Upper lobe of left lung (tissue), 4 donors: ENCODE measurements around the gene INPP5D.

Experiments
- CTCF ChIP-seq, 6 experiments: fragments of 450-650 bp in 4 of 6; fragments of 200-600 bp in 2 of 6; sonication (generic) in 2 of 6; IDR thresholded peaks; one replicate each; pipeline ENCODE4 v1.5.1; 2016 to 2019; ENCODE audit warnings: antibody characterized with exemption in 6 of 6
- EP300 ChIP-seq, 4 donors: sonication (generic); formaldehyde crosslinking; IDR thresholded peaks; one replicate each; pipeline ENCODE4 v1.5.1; 2017; ENCODE audit warnings: antibody characterized with exemption in 4 of 4, control low read depth in 2 of 4
- POLR2A ChIP-seq, 4 donors: fragments of 450-650 bp; IDR thresholded peaks; one replicate each; pipeline ENCODE4 v1.5.1; 2016 to 2017; ENCODE audit warnings: antibody characterized with exemption in 4 of 4, mild to moderate bottlenecking in 2 of 4
- POLR2AphosphoS5 ChIP-seq, 2 donors: sonication (generic); formaldehyde crosslinking; IDR thresholded peaks; one replicate each; pipeline ENCODE4 v1.5.1; 2017; ENCODE audit warnings: antibody characterized with exemption in 2 of 2

- TF ChIP-seq CTCF (IDR thresholded peaks at IDR 0.05): no peak
- no peak for TF ChIP-seq POLR2A (IDR thresholded peaks at IDR 0.05)
- TF ChIP-seq POLR2AphosphoS5 (IDR thresholded peaks at IDR 0.05): no peak
- TF ChIP-seq EP300 (IDR thresholded peaks at IDR 0.05): no peak
Measured at GRCh38 chr2:233047206-233047605, 12.9 kb upstream of the INPP5D start.
